Activated T-helper 2 cell treated with anti-CD3 and anti-CD28 coated beads, Interferon-gamma antibody, Interleukin-2, Interleukin-4, amounts not matched to agents 10 μg/mL and 5 μg/mL and 100 μg/mL, durations not matched to agents 14 hours and 24 hours and 36 hours (primary cell): ENCODE results near the gene RIGI. TPM values are rescaled to one million over a fixed set of nuclear protein-coding genes. Genes with fewer than 3 reads are reported as not detected.
"Not testable (repeated sequence)": the region's sequence is repeated elsewhere in the genome, so short reads cannot be mapped to it uniquely, and the experiment has no call there.

Source experiments
- DNase-seq: peaks from one replicate; pipeline ENCODE4 v3.0.0; 2021; ENCODE audit warnings: low spot score
- H3K27ac Mint-ChIP-seq: one replicate; pipeline ENCODE4 v1.8.0; 2021; ENCODE audit warnings: mixed read lengths
- H3K27me3 Mint-ChIP-seq: one replicate; pipeline ENCODE4 v1.8.0; 2021; ENCODE audit warnings: low read depth, mixed read lengths
- H3K36me3 Mint-ChIP-seq: one replicate; pipeline ENCODE4 v1.8.0; 2021; ENCODE audit warnings: low read depth, mixed read lengths
- H3K4me1 Mint-ChIP-seq: one replicate; pipeline ENCODE4 v1.8.0; 2021; ENCODE audit warnings: low read depth, mixed read lengths
- H3K4me3 Mint-ChIP-seq: one replicate; pipeline ENCODE4 v1.8.0; 2021; ENCODE audit warnings: low read depth, mild to moderate bottlenecking, moderate library complexity, mixed read lengths
- H3K9me3 Mint-ChIP-seq: one replicate; pipeline ENCODE4 v1.8.0; 2021; ENCODE audit warnings: mixed read lengths
- intact Hi-C: fragments of 100-400 bp; cut with micrococcal nuclease; formaldehyde crosslinking; loops from one replicate; pipeline ENCODE4 v1.15.1; 2023
- total RNA-seq: library from RNA; stranded (reverse); gene quantifications from 2 replicates; pipeline ENCODE4 v1.2.3, GENCODE V29; 2022

Gene RIGI
- total RNA-seq, 1 donor from 2014 or later = 4.8 TPM

DNA sequence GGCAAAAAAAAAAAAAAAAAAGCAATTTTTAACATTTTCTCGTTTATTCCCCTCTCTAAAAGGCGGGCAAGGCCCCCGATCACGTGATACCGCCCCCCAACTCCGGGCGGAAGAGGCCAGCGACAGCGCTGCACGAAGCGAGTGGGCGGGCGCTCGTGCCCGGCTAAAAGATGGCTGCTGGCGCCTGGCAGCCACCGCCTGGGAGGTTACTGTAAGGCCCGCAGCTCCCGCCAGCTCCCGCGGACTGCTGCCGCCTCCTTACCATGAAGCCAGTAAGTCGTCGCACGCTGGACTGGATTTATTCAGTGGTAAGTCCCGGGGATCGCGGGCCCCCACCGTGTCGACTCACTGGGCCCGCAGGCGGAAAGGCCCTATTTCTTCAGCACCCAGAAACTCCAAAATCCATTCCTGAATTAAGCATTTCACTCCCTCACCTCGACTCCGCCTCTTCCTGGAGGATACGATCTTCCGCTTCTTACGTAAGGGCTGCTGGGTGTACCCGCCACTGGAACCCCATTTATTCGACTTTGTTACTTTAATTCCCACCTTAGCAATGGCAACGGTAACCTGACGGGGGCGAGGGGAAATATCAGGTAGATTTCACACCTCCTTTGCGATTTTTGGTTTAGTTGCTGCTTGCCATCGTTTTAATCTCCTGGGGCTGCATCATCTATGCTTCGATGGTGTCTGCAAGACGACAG is 26.3 kb upstream of the RIGI start, which contains the start of the genes SMIM27 and TOPORS:
Gene SMIM27, plus strand, starts transcription at position 156 of the 701 bp plus-strand sequence. Its CDS starts 108 bp downstream, at position 264.
Gene TOPORS, minus strand, starts transcription at position 415 of the 701 bp plus-strand sequence. Its CDS starts 150 bp downstream, at position 265.
- intact Hi-C loops = loop anchor here (1.0 to 5.0 kb wide), 2 partner anchors 473 to 1205 kb away; partner anchors contain the start of gene DNAJA1
- H3K9me3 Mint-ChIP-seq = no peaks in the 10 kb centered on the region
- peak within 1 kb of the TSS; percentile 97 for H3K27ac Mint-ChIP-seq
- peak within 1 kb of the TSS; percentile 91 for H3K4me3 Mint-ChIP-seq
- no peaks in the 10 kb centered on the region for H3K27me3 Mint-ChIP-seq
- peaks cover 30% of the 10 kb centered on the region for H3K4me1 Mint-ChIP-seq
- DNase-seq = peak; percentile 83
- H3K36me3 Mint-ChIP-seq = peaks cover 24% of the 10 kb centered on the region

DNA sequence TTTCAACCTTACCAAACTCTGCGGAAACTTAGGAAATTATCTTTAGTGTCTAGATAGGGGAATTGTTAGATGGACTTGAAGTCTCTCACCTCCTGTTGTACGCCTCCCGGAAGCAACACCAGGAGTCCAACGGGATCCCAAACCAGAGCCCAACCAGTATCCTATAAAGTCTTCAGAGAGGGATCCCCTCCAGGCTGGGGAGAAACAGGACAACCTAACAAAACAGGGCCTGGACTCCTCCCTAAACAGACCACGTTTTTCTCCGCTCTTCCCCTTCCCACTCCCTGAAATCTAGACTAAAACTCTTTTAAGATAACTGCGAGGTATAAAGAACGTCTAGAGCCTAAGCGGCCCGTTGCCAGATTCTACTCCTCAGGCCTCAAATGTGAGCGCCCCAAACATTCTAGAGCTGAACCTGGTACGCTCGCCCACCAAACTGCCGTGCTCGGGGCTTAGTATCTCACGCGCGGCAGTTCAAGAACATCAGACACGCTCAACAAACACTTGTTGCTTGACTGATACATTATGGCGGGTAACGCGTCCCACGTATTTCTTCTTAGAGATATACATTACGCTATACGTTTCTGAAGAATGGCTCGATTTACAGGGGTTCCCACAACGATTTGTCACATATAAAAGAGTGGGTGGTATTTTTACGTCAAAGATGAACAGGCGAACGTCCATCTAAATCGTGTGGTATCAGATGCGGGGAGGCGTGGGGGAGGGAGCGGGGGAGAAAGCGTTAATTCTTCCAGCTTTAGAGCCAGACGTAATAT is 25.5 kb upstream of the RIGI start:
- H3K27me3 Mint-ChIP-seq = no peaks in the 10 kb centered on the region
- peak; percentile 43 for DNase-seq
- intact Hi-C loops = loop anchor here (1.0 to 5.0 kb wide), 6 partner anchors 21 to 1204 kb away; partner anchors contain the start of genes ACO1, APTX, DNAJA1 and RIGI
- peak overlapping the region; percentile 97 for H3K27ac Mint-ChIP-seq
- H3K9me3 Mint-ChIP-seq = no peaks in the 10 kb centered on the region
- H3K4me1 Mint-ChIP-seq = peaks cover 33% of the 10 kb centered on the region
- peak overlapping the region; percentile 91 for H3K4me3 Mint-ChIP-seq
- H3K36me3 Mint-ChIP-seq = peaks cover 29% of the 10 kb centered on the region

DNA sequence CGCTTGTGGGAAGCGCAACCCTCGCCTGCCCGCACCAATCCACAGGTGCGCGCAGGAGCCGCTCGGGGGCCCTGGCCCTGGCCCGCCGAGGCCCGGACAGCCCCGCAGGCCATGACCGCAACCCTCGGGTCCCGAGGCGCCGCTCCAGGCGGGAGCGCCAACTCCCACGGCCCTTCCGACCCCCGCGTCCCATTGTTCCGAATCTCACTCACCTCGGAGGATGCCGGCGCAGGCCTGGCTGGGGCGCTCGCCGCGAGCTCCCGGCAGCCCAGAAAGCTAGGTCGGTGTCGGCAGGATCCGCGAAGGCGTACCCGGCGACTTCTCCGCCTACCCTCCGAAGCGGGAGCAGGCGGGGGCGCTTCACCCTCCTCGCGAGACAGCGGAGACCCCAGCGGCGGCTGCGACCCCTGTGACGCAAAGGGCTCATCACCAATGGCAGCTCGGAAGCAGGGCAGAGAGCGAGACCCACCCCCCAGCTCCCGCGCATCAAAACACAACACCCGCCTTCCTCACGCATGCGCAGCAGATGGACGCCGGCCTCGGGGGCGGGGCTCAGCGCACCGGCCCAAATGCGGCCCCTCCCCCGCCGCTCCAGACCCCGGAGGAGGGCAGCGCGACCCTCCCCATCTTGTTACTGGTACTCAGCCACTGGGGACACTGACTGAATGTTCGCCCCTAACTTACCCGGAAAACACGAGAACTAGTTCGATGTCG is 24.7 kb upstream of the RIGI start:
- Mint-ChIP-seq H3K9me3 (no peaks in the 10 kb centered on the region), H3K27ac (peak overlapping the region; percentile 97), H3K27me3 (no peaks in the 10 kb centered on the region), H3K36me3 (peaks cover 31% of the 10 kb centered on the region), H3K4me3 (peak overlapping the region; percentile 91), H3K4me1 (peaks cover 34% of the 10 kb centered on the region)
- intact Hi-C loops = loop anchor here (1.0 to 5.0 kb wide), 5 partner anchors 22 to 1203 kb away; partner anchors contain the start of genes ACO1, APTX and RIGI
- DNase-seq = peak; percentile 90

DNA sequence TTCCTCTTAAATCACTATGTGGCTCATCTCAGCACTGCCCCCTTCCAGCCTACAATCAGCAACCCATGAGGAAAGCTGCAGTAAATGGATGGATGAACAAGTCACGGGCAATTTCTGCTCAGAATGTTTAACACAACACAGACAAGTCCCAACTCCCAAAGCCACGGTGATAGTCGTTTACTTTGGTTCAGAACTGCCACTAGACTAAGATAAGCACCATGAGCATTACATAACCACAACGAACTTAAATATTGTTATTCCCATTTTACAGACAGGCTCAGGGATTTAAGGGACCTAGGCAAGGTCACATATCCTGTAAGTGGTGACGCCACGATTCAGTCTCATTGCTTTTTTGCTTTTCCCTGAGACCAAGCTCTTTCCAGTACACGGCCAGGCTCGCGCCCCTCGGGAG is 24.2 kb upstream of the RIGI start:
- Mint-ChIP-seq H3K36me3 (peaks cover 32% of the 10 kb centered on the region), H3K27me3 (no peaks in the 10 kb centered on the region)
- no peak for DNase-seq

DNA sequence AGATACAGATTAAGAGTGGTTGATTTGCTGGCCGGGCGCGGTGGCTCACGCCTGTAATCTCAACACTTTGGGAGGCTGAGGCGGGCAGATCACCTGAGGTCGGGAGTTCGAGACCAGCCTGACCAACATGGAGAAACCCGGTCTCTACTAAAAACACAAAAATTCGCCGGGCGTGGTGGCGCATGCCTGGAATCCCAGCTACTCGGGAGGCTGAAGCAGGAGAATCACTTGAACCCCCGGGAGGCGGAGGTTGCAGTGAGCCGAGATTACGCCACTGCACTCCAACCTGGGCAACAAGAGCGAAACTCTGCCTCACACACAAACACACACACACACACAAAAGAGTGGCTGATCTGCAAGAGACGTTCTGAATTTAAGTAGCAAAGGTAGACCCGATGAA is 22.2 kb upstream of the RIGI start:
- H3K27me3 Mint-ChIP-seq, H3K27ac Mint-ChIP-seq, H3K9me3 Mint-ChIP-seq, intact Hi-C loops, DNase-seq, H3K4me3 Mint-ChIP-seq: not testable (repeated sequence)
- peaks cover 41% of the 10 kb centered on the region for H3K36me3 Mint-ChIP-seq
- peaks cover 29% of the 10 kb centered on the region for H3K4me1 Mint-ChIP-seq

More for the DNA sequence above, 24.2 kb upstream of the RIGI start:
- Mint-ChIP-seq H3K4me1 (peaks cover 34% of the 10 kb centered on the region), H3K9me3 (no peaks in the 10 kb centered on the region), H3K27ac (peak overlapping the region; percentile 60), H3K4me3 (peak overlapping the region; percentile 91)
- intact Hi-C loops = loop anchor here (5.0 kb wide), 1 partner anchor 1203 kb away; no protein-coding TSS in a partner anchor

DNA sequence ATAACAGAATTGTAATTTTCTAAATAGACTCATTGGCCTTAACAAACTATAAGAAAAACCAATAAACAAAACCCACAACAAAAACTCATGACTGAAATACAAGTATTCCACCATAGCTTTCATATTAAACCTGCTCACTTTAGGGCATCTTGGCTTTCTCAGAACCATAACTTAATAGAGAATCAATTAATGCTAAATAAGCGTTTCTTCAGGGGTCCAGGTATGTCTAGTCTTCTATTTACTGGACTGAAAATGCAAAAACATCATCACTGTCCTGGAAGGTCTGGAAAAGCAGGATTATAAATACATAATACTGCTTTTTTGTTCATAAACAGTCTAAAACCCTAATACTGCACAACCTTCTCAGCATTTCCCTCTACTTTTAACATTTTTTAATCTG is 19.9 kb upstream of the RIGI start:
- DNase-seq = no peak
- Mint-ChIP-seq H3K27me3 (no peaks in the 10 kb centered on the region), H3K36me3 (peaks cover 55% of the 10 kb centered on the region), H3K4me3 (no peak overlapping the region), H3K9me3 (no peaks in the 10 kb centered on the region), H3K4me1 (peaks cover 25% of the 10 kb centered on the region), H3K27ac (no peak overlapping the region)
- intact Hi-C loops = no loop called here

DNA sequence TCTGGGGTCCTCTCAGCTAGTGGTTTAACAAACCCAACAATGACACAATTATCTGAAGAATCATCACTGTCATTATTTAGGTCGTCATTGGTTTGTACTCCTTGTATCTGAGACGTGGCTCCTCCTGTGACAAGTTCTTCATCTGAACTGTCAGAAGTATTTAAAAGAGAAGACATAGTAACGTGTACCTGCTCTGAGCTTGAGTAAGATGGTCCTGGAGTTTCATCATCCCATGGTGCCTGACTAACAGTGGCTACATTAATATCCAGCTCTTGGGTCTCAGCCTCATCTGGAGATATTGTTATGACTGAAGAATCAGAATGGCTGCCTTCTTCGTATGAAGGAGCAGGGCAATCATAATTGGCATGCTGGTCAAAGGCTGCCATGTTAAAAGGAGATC is 17.1 kb upstream of the RIGI start:
- Mint-ChIP-seq H3K4me3 (no peak overlapping the region), H3K36me3 (peaks cover 43% of the 10 kb centered on the region), H3K27ac (no peak overlapping the region), H3K27me3 (no peaks in the 10 kb centered on the region), H3K9me3 (no peaks in the 10 kb centered on the region), H3K4me1 (peaks cover 7% of the 10 kb centered on the region)
- no peak for DNase-seq
- intact Hi-C loops = loop anchor here (5.0 kb wide), 1 partner anchor 39 kb away; no protein-coding TSS in a partner anchor

DNA sequence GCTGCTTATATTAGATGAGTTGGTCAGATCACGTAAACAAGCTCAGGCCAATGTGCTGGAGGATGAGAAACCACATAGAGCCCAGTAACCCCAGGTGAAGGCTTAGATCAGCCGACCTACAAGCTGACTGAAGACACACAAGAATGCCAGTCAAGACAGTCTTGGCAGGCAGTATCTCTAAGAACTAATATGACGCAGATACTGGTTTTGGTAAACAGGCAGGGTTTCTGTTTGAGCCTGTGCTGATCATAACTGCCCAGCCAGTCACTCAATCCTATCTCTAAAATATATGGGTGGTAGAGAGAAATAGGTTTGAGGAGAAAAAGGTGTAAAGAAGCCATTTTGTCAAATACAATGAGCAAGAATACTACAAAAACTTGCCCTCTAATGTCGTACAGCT is 7.8 kb upstream of the RIGI start:
- DNase-seq = no peak
- Mint-ChIP-seq H3K4me3 (no peak overlapping the region), H3K36me3 (peaks cover 9% of the 10 kb centered on the region), H3K27me3 (no peaks in the 10 kb centered on the region), H3K27ac (no peak overlapping the region), H3K4me1 (peaks cover 3% of the 10 kb centered on the region), H3K9me3 (no peaks in the 10 kb centered on the region)
- intact Hi-C loops = no loop called here

DNA sequence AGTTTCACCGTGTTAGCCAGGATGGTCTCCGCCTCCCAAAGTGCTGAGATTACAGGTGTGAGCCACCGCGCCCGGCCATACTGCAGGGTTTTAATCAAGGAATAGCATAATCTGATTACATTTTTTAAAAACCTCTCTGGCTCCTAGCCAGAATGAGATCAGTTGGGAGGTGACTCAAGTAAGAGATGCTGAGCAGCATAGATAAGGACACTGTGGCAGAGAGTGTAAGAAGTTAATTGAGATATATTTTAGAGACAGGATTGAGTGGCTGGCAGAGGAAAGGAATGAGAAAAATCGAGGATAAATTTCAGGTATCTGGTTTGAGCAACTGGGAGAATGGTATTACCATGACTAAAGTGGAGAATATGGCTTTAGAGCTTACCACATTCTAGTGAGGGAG is 7.3 kb upstream of the RIGI start:
- no peak overlapping the region for H3K27ac Mint-ChIP-seq
- DNase-seq = no peak
- H3K4me3 Mint-ChIP-seq = no peak overlapping the region
- H3K4me1 Mint-ChIP-seq = peaks cover 3% of the 10 kb centered on the region
- H3K36me3 Mint-ChIP-seq = peaks cover 8% of the 10 kb centered on the region
- intact Hi-C loops = no loop called here
- no peaks in the 10 kb centered on the region for H3K27me3 Mint-ChIP-seq
- no peaks in the 10 kb centered on the region for H3K9me3 Mint-ChIP-seq

DNA sequence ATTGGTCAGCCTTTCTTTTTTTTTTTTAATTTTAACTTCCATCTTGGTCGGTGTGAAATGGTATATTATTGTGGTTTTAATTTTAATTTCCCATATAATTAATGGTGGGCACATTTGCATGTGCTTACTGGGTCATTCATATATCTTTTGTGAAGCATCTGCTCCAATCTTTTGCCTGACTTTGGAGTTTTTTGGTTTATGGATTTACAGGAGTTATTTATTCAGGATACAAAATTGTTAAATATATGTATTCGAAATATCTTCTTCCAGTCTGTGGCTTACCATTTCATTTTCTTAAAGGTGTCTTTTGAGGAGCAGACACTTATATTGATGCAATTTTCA is 682 bp upstream of the RIGI start:
- DNase-seq = no peak
- Mint-ChIP-seq H3K36me3 (peaks cover 29% of the 10 kb centered on the region), H3K4me3 (peak overlapping the region; percentile 89), H3K9me3 (peaks cover 6% of the 10 kb centered on the region), H3K4me1 (peaks cover 31% of the 10 kb centered on the region), H3K27me3 (no peaks in the 10 kb centered on the region), H3K27ac (peak overlapping the region; percentile 76)
- intact Hi-C loops = loop anchor here (1.0 kb wide), 3 partner anchors 25 to 148 kb away; no protein-coding TSS in a partner anchor

DNA sequence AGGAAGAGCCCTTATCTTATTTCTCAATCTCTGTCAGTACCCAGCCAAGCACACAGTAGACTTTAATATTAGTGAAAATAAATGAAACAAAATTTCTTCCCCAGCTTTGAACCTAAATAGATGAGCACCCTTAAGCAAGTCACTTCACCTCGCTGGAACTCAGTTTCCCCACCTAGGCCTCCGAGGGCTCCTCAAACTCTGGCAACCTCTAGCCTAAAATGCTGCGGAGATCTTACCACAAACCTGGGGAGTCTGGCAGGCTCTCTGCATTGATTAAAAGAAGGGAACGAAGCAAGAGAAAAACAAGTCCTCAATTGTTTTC is 326 bp downstream of the RIGI start:
- no peak for DNase-seq
- H3K4me1 Mint-ChIP-seq = peaks cover 31% of the 10 kb centered on the region

DNA sequence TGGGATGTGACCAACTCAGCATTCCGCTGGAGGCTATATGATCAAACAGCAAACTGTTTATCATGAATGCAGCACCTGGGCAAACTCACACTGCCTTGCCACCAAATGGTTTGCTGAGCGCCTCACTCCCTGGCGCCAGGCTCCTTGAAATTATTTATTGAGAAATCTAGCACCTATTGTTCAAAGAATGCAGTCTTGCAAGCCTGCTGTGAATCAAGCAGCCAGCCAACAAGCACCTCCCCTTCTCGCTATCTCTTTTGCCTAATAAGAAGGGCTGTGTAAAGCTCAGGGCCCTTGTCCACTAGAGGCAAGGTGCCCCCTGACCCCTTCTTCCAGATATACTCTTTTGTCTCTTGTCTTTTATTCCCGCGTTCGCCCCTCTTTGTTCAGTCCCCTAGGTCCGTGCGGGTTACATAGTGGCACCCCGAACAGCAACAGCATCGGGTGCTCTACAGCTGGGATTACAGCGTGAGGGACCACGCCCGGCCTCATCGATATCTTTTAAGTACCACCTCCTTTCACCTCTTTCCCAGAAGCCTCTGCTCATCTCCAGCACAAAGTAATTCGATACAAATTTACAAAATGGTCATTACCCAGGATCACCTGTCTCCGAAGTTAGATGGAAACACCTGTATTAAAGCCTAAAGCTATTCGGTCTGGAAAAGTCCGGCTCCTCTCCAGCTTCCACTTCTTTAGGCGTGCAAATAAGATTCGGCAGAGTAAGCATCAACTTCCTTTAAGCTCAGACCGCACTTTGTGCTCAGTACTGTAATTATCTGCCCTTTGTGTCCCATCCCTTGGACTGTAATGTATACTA is 896 bp downstream of the RIGI start:
- intact Hi-C loops = no loop called here
- Mint-ChIP-seq H3K4me3 (peak overlapping the region; percentile 89), H3K9me3 (peaks cover 6% of the 10 kb centered on the region), H3K27me3 (no peaks in the 10 kb centered on the region), H3K36me3 (peaks cover 38% of the 10 kb centered on the region), H3K4me1 (peaks cover 31% of the 10 kb centered on the region), H3K27ac (peak overlapping the region; percentile 76)
- no peak for DNase-seq

More for the DNA sequence above, 326 bp downstream of the RIGI start:
- peak overlapping the region; percentile 76 for H3K27ac Mint-ChIP-seq
- H3K9me3 Mint-ChIP-seq = peaks cover 6% of the 10 kb centered on the region
- no peaks in the 10 kb centered on the region for H3K27me3 Mint-ChIP-seq
- H3K36me3 Mint-ChIP-seq = peaks cover 34% of the 10 kb centered on the region
- intact Hi-C loops = loop anchor here (1.0 kb wide), 3 partner anchors 26 to 147 kb away; no protein-coding TSS in a partner anchor
- H3K4me3 Mint-ChIP-seq = peak overlapping the region; percentile 89
